Activated T-helper 1 cell treated with anti-CD3 and anti-CD28 coated beads, Interleukin-12 subunit alpha, Interleukin-12 subunit beta, Interleukin-2, Interleukin-4 antibody, amounts not matched to agents 30 ng/mL and 10 ng/mL and 1 ng/mL, durations not matched to agents 14 hours and 24 hours and 36 hours (primary cell): ENCODE data around the gene TERT. TPM values are rescaled to one million over a fixed set of nuclear protein-coding genes. Genes with fewer than 3 reads are reported as not detected.
"Not testable (repeated sequence)": the region's sequence is repeated elsewhere in the genome, so short reads cannot be mapped to it uniquely, and the experiment has no call there.

Source experiments
- DNase-seq: peaks from one replicate; pipeline ENCODE4 v3.0.0; 2021; ENCODE audit warnings: low spot score
- H3K27ac Mint-ChIP-seq: one replicate; pipeline ENCODE4 v1.8.0; 2021; ENCODE audit warnings: mild to moderate bottlenecking, mixed read lengths
- H3K27me3 Mint-ChIP-seq: one replicate; pipeline ENCODE4 v1.8.0; 2022; ENCODE audit warnings: mild to moderate bottlenecking, moderate library complexity, mixed read lengths; ENCODE audit not compliant: insufficient read depth
- H3K36me3 Mint-ChIP-seq: one replicate; pipeline ENCODE4 v1.8.0; 2021; ENCODE audit warnings: low read depth, mixed read lengths
- H3K4me1 Mint-ChIP-seq: one replicate; pipeline ENCODE4 v1.8.0; 2021; ENCODE audit warnings: low read depth, mixed read lengths
- H3K4me3 Mint-ChIP-seq: one replicate; pipeline ENCODE4 v1.8.0; 2021; ENCODE audit warnings: mild to moderate bottlenecking, moderate library complexity, mixed read lengths
- H3K9me3 Mint-ChIP-seq: one replicate; pipeline ENCODE4 v1.8.0; 2021; ENCODE audit warnings: mixed read lengths
- intact Hi-C: fragments of 100-400 bp; cut with micrococcal nuclease; formaldehyde crosslinking; loops from one replicate; pipeline ENCODE4 v1.15.1; 2024
- total RNA-seq: library from RNA; stranded (reverse); gene quantifications from 2 replicates; pipeline ENCODE4 v1.2.3, GENCODE V29; 2022

Gene TERT
- total RNA-seq, 1 donor from 2014 or later: 12.3 TPM

DNA sequence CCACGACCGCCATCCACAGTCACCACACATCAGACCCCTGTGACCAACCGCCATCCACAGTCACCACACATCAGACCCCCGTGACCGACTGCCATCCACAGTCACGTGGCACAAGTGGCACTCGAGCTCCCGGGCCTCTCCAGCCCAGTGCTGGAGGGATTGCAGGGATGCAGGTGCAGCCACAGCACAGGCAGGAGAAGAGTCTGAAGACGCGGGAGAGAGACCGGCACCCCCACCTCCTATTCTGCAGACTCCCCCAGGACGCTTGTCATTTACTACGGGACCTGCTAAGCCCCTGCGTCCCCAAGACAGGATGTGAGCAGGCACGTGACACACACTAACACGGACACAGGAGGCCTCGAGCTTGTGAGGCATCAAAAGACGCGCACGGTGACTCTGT, 21.1 kb downstream of the TERT start:
- intact Hi-C loops: no loop called here
- no peak for DNase-seq
- H3K4me3 Mint-ChIP-seq: no peak overlapping the region
- no peaks in the 10 kb centered on the region for H3K9me3 Mint-ChIP-seq
- H3K27ac Mint-ChIP-seq: no peak overlapping the region
- no peaks in the 10 kb centered on the region for H3K27me3 Mint-ChIP-seq
- peaks cover 4% of the 10 kb centered on the region for H3K4me1 Mint-ChIP-seq
- peaks cover 8% of the 10 kb centered on the region for H3K36me3 Mint-ChIP-seq

DNA sequence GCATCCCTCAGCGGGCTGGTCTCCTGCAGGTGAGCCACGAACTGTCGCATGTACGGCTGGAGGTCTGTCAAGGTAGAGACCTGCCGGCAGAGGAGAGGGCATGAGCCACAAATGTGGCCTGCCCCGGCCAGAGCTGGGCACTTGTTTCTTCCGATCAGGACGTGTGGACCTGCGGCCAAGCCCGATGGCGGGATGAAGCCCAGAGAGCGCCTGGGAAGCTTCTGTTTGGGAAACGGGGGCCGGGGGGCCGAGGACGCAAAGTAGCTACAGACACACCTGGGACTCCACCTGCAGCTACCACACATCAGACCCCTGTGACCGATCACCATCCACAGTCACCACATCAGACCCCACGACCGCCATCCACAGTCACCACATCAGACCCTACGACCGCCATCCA, 22.7 kb downstream of the TERT start:
- Mint-ChIP-seq H3K4me1 (peaks cover 10% of the 10 kb centered on the region), H3K36me3 (peaks cover 4% of the 10 kb centered on the region), H3K4me3 (no peak overlapping the region), H3K9me3 (no peaks in the 10 kb centered on the region), H3K27ac (no peak overlapping the region), H3K27me3 (no peaks in the 10 kb centered on the region)
- DNase-seq: no peak
- intact Hi-C loops: no loop called here

DNA sequence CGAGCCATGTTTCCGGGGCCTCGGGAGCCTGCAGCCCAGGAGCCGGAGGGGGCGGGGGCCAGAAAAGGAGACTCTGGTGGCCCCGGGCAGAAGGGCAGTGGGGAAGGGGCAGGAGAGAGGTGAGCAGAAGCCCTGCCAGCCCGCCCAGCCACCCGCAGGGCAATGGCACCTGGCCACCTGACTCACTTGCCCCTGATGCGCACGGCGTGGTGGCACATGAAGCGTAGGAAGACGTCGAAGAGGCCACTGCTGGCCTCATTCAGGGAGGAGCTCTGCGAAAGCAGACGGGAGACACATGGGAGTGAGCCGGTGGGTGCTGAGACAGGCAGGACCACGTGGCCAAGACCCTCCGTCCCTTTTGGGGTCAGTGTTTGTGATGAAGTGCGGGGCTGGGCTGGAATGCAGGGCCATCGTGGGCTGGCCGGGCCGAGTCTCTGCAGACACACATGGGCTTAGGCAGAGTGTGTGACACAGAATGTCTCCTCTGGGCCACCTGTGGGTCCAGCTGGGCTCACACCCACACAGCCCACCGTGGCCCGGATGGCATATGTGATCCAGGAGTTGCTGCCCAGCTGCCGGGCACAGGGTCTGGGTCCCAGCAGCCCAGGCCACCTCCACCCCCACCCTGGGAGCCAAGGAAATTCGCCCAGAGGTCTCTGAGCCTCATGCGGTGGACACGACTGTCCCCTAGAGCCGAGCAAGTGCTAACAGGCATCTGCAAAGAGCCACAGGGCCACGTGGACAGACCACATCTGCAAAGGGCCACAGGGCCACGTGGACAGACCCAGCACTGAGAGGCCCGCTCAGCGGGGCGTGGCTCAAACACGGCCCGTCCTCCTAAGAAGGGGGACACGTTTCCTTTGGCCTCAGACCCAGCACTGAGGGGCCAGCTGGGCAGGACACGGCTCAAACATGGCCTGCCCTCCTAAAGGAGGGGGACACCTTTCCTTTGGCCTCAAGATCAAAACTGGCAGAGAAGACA, 23.6 kb downstream of the TERT start:
- H3K36me3 Mint-ChIP-seq: no peaks in the 10 kb centered on the region
- H3K27ac Mint-ChIP-seq: no peak overlapping the region
- intact Hi-C loops: no loop called here
- peaks cover 10% of the 10 kb centered on the region for H3K4me1 Mint-ChIP-seq
- no peaks in the 10 kb centered on the region for H3K27me3 Mint-ChIP-seq
- H3K9me3 Mint-ChIP-seq: no peaks in the 10 kb centered on the region
- no peak overlapping the region for H3K4me3 Mint-ChIP-seq
- DNase-seq: no peak

- H3K4me1 Mint-ChIP-seq: peaks cover 10% of the 10 kb centered on the region
Measured at GRCh38 chr5:1270426-1270825, 24.4 kb downstream of the TERT start.

DNA sequence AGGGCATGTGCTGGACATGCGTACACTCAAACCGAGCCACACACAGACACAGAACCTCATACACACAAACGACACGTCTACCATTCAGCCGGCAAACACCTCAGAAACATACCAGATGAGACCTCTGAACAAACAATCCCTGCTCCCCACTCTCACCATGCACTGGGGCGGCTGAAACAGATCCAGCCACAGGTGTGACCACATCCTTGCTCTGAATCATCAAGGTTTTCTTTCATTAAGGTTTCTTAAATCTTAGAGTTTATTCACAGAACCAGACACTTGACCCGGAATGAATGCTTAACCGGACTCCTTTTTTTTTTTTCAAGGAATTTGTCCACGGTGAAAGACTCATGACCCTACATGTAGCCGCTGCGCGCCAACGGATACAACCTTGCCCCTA, 26.2 kb downstream of the TERT start:
- no peaks in the 10 kb centered on the region for H3K9me3 Mint-ChIP-seq

More at GRCh38 chr5:1270426-1270825, 24.4 kb downstream of the TERT start:
- H3K27me3 Mint-ChIP-seq: no peaks in the 10 kb centered on the region
- no peaks in the 10 kb centered on the region for H3K36me3 Mint-ChIP-seq
- no peak overlapping the region for H3K4me3 Mint-ChIP-seq
- no peaks in the 10 kb centered on the region for H3K9me3 Mint-ChIP-seq
- H3K27ac Mint-ChIP-seq: no peak overlapping the region
- intact Hi-C loops: no loop called here
- DNase-seq: no peak

DNA sequence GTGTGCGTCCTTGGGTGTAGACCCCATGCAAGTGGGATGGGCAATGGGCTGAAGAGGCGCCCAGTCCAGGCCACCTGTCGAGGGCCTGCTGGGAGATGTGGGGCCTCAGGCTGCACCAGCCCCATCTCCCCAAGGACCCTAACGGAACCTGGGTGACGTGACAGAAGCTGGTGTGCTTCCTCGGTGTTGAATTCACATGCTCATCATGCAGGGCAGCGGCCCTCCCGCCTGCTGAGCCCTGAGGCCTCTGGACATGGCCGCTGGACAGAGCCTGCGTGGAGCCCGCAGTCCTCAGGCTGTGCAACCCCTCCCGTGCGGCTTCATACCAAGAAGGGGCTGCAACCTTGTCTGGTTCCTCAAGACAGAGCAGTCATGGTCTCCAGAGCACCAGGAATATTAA, 26.8 kb downstream of the TERT start:
- DNase-seq: no peak
- Mint-ChIP-seq H3K36me3 (no peaks in the 10 kb centered on the region), H3K27me3 (no peaks in the 10 kb centered on the region), H3K4me1 (peaks cover 10% of the 10 kb centered on the region), H3K9me3 (no peaks in the 10 kb centered on the region), H3K4me3 (no peak overlapping the region), H3K27ac (no peak overlapping the region)
- intact Hi-C loops: no loop called here

More for the DNA sequence above, 26.2 kb downstream of the TERT start:
- no peaks in the 10 kb centered on the region for H3K27me3 Mint-ChIP-seq
- DNase-seq: peak; percentile 14
- H3K4me1 Mint-ChIP-seq: peaks cover 10% of the 10 kb centered on the region
- no peak overlapping the region for H3K27ac Mint-ChIP-seq
- H3K4me3 Mint-ChIP-seq: no peak overlapping the region
- H3K36me3 Mint-ChIP-seq: no peaks in the 10 kb centered on the region
- intact Hi-C loops: no loop called here

DNA sequence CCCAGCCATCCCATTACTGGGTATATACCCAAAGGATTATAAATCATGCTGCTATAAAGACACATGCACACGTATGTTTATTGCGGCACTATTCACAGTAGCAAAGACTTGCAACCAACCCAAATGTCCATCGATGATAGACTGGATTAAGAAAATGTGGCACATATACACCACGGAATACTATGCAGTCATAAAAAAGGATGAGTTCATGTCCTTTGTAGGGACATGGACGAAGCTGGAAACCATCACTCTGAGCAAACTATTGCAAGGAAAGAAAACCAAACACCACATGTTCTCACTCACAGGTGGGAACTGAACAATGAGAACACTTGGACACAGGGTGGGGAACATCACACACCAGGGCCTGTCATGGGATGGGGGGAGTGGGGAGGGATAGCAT, 27.4 kb downstream of the TERT start:
- intact Hi-C loops, H3K27ac Mint-ChIP-seq, H3K27me3 Mint-ChIP-seq, H3K36me3 Mint-ChIP-seq, H3K4me3 Mint-ChIP-seq, DNase-seq, H3K9me3 Mint-ChIP-seq, H3K4me1 Mint-ChIP-seq: not testable (repeated sequence)

DNA sequence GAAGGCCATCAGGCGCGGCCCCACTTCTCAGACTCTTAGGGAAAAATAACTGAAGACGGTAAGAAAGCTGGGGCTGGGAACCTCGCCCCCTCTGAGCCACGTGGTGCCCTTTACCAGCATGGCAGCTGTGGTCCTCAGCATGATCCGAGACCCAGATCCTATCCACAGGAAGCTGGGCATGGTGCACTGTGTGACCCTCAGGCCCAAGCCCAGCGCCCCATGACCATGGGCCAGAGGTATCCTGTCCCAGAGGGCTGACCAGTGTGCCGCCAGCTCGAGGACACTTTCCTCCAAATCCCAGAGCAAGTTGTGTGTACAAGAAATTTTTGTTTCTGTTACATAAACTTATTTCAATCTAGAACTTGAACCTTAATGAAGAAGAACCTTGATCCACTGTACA, 28.1 kb downstream of the TERT start:
- intact Hi-C loops: no loop called here
- H3K4me1 Mint-ChIP-seq: peaks cover 10% of the 10 kb centered on the region
- no peak overlapping the region for H3K4me3 Mint-ChIP-seq
- H3K27ac Mint-ChIP-seq: no peak overlapping the region
- peaks cover 2% of the 10 kb centered on the region for H3K27me3 Mint-ChIP-seq
- H3K36me3 Mint-ChIP-seq: no peaks in the 10 kb centered on the region
- H3K9me3 Mint-ChIP-seq: no peaks in the 10 kb centered on the region
- DNase-seq: no peak

GRCh38 chr5:1265461-1266455, 29.1 kb downstream of the TERT start:
- H3K27me3 Mint-ChIP-seq: peaks cover 2% of the 10 kb centered on the region
- H3K4me1 Mint-ChIP-seq: peaks cover 10% of the 10 kb centered on the region
- no peaks in the 10 kb centered on the region for H3K9me3 Mint-ChIP-seq
- H3K4me3 Mint-ChIP-seq: no peak overlapping the region
- no peak for DNase-seq
- H3K36me3 Mint-ChIP-seq: no peaks in the 10 kb centered on the region
- intact Hi-C loops: no loop called here
- H3K27ac Mint-ChIP-seq: no peak overlapping the region

DNA sequence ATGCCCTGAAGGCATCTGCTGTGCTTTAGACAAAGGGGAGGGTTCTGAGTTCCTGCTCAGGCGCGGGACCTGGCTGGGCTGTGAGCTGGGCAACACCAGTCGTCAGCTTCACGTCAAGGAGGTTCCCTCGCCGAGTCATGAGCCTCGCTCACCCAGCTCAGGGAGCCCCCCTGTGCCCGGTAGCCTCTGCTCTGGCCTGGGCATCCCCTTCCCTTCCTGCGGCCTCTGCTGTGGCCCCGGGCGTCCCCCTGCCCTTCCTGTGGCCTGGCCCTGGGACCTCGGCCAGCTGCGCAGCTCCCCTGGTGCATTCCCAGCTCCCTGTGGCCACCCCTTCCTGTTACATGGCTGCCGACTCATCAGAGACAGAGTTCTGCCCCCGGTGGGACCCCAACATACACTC, 29.8 kb downstream of the TERT start:
- Mint-ChIP-seq H3K9me3 (no peaks in the 10 kb centered on the region), H3K4me3 (no peak overlapping the region), H3K27ac (no peak overlapping the region), H3K27me3 (peaks cover 5% of the 10 kb centered on the region), H3K4me1 (peaks cover 10% of the 10 kb centered on the region), H3K36me3 (no peaks in the 10 kb centered on the region)
- intact Hi-C loops: no loop called here
- DNase-seq: no peak

GRCh38 chr5:1264211-1264610, 30.7 kb downstream of the TERT start:
- intact Hi-C loops: no loop called here
- Mint-ChIP-seq H3K27me3 (peaks cover 5% of the 10 kb centered on the region), H3K4me3 (no peak overlapping the region), H3K9me3 (no peaks in the 10 kb centered on the region), H3K36me3 (no peaks in the 10 kb centered on the region), H3K4me1 (peaks cover 10% of the 10 kb centered on the region), H3K27ac (no peak overlapping the region)
- no peak for DNase-seq

DNA sequence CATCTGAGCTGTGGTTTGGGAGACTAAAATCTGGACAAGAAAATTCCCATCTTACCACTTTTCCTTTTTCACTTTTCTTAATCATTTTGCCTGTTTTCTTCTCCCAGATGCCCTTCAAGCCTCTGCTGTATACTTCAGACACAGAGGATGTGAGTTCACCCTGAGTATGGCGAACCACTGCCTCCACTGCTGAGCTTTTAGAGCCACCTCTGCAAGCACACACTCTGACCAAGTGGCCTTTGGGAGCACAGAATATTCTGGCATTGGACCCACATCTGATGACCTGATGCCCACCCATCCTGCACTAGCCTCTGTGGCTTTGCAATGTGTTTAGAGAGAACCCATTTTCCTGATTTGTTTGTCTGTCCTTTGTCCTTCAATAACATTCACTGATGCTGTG, 32.5 kb downstream of the TERT start:
- intact Hi-C loops: no loop called here
- no peak overlapping the region for H3K4me3 Mint-ChIP-seq
- no peaks in the 10 kb centered on the region for H3K9me3 Mint-ChIP-seq
- no peaks in the 10 kb centered on the region for H3K4me1 Mint-ChIP-seq
- DNase-seq: no peak
- H3K27ac Mint-ChIP-seq: no peak overlapping the region
- no peaks in the 10 kb centered on the region for H3K36me3 Mint-ChIP-seq
- H3K27me3 Mint-ChIP-seq: peaks cover 7% of the 10 kb centered on the region

DNA sequence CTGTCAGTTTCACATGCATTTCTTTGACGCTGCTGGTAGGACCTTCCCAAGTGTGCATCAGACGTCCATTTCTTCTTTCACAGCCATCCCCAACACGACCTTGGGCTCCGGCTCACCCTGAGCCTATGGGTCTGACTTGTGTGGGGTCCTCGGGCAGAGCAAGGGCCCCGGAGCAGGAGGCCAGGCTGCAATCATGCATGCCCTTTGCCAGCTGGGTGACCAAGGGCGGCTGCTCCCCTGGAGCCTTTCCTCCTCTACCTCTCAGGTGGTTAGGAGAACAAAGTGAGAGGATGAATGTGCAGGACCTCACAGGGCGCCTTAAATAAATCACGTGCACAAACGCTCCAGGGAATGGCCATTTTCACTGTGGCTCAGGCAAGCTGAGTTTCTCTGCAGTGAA, 33.2 kb downstream of the TERT start:
- Mint-ChIP-seq H3K9me3 (no peaks in the 10 kb centered on the region), H3K36me3 (no peaks in the 10 kb centered on the region), H3K27ac (no peak overlapping the region), H3K4me3 (no peak overlapping the region), H3K27me3 (peaks cover 7% of the 10 kb centered on the region), H3K4me1 (no peaks in the 10 kb centered on the region)
- no peak for DNase-seq
- intact Hi-C loops: no loop called here
